ENCODE data around the gene ITPR2.
"Not testable (repeated sequence)": the region's sequence is repeated elsewhere in the genome, so short reads cannot be mapped to it uniquely, and the experiment has no call there.

ITPR2 gene

GRCh38 chr12:26832822-26833742 lies at the start of gene ITPR2:
ITPR2 (minus strand) TSS chr12:26833194; CDS start chr12:26832781, 413 bp downstream.
- peak; percentile 91 for DNase-seq

GRCh38 chr12:26880625-26881024 lies 47.6 kb upstream of the ITPR2 start:
- DNase-seq, result no peak

GRCh38 chr12:26878661-26879119 lies 45.7 kb upstream of the ITPR2 start:
- DNase-seq, result no peak

- no peak for DNase-seq
These were observed 41.7 kb upstream of the ITPR2 start for GRCh38 chr12:26874501-26875296.

- no peak for DNase-seq
These were observed 39.6 kb upstream of the ITPR2 start for GRCh38 chr12:26872625-26873024.

GRCh38 chr12:26871985-26872384 lies 39.0 kb upstream of the ITPR2 start:
- no peak for DNase-seq

GRCh38 chr12:26870491-26871419 lies 37.8 kb upstream of the ITPR2 start:
- no peak for DNase-seq

- DNase-seq, result no peak
These were observed 37.0 kb upstream of the ITPR2 start for GRCh38 chr12:26869908-26870459.

GRCh38 chr12:26869104-26869494 lies 36.1 kb upstream of the ITPR2 start:
- DNase-seq, result no peak

GRCh38 chr12:26868447-26869103 lies 35.6 kb upstream of the ITPR2 start:
- DNase-seq, result no peak

GRCh38 chr12:26867080-26867479 lies 34.1 kb upstream of the ITPR2 start:
- no peak for DNase-seq

- DNase-seq, result no peak
These were observed 30.5 kb upstream of the ITPR2 start for GRCh38 chr12:26863515-26863914.

GRCh38 chr12:26862787-26863186 lies 29.8 kb upstream of the ITPR2 start:
- not testable (repeated sequence) for DNase-seq

GRCh38 chr12:26861690-26862089 lies 28.7 kb upstream of the ITPR2 start:
- DNase-seq, result no peak

- no peak for DNase-seq
These were observed 24.6 kb upstream of the ITPR2 start for GRCh38 chr12:26857465-26858176.

- no peak for DNase-seq
These were observed 22.3 kb upstream of the ITPR2 start for GRCh38 chr12:26855337-26855736.

- DNase-seq, result no peak
These were observed 21.0 kb upstream of the ITPR2 start for GRCh38 chr12:26854031-26854390.

- DNase-seq, result peak; percentile 57
These were observed 20.5 kb upstream of the ITPR2 start for GRCh38 chr12:26853303-26854030.

- DNase-seq, result no peak
These were observed 18.2 kb upstream of the ITPR2 start for GRCh38 chr12:26851031-26851809.
